ENCODE measurements around the gene EGFR.

Gene EGFR

GRCh38 chr7:55108401-55108800 lies 89.6 kb downstream of the EGFR start:
- no peak for DNase-seq

GRCh38 chr7:55108818-55109217 lies 90.0 kb downstream of the EGFR start:
- no peak for DNase-seq

GRCh38 chr7:55109404-55110167 lies 90.8 kb downstream of the EGFR start:
- DNase-seq, result no peak

GRCh38 chr7:55110282-55110992 lies 91.6 kb downstream of the EGFR start:
- no peak for DNase-seq

- DNase-seq, result no peak
These were observed 92.2 kb downstream of the EGFR start for GRCh38 chr7:55110993-55111361.

- DNase-seq, result no peak
These were observed 93.2 kb downstream of the EGFR start for GRCh38 chr7:55112056-55112455.

GRCh38 chr7:55113760-55114540 lies 95.1 kb downstream of the EGFR start:
- no peak for DNase-seq

- DNase-seq, result no peak
These were observed 98.5 kb downstream of the EGFR start for GRCh38 chr7:55117286-55117685.

GRCh38 chr7:55118426-55118825 lies 99.6 kb downstream of the EGFR start:
- no peak for DNase-seq

- no peak for DNase-seq
These were observed 100.8 kb downstream of the EGFR start for GRCh38 chr7:55119571-55119970.

GRCh38 chr7:55120074-55120473 lies 101.3 kb downstream of the EGFR start:
- DNase-seq, result no peak

GRCh38 chr7:55120501-55121198 lies 101.8 kb downstream of the EGFR start:
- no peak for DNase-seq

- no peak for DNase-seq
These were observed 102.4 kb downstream of the EGFR start for GRCh38 chr7:55121249-55121648.

GRCh38 chr7:55122263-55122662 lies 103.4 kb downstream of the EGFR start:
- no peak for DNase-seq

GRCh38 chr7:55124989-55125875 lies 106.4 kb downstream of the EGFR start:
- no peak for DNase-seq

GRCh38 chr7:55127135-55127551 lies 108.3 kb downstream of the EGFR start:
- DNase-seq, result no peak

- no peak for DNase-seq
These were observed 108.8 kb downstream of the EGFR start for GRCh38 chr7:55127622-55128081.

- DNase-seq, result no peak
These were observed 110.0 kb downstream of the EGFR start for GRCh38 chr7:55128693-55129394.

- no peak for DNase-seq
These were observed 111.0 kb downstream of the EGFR start for GRCh38 chr7:55129541-55130394.
